Natural killer cell (primary cell): ENCODE data around the gene HAT1. TPM values are rescaled to one million over a fixed set of nuclear protein-coding genes. Genes with fewer than 3 reads are reported as not detected.

Source experiments
- ATAC-seq, 3 donors: fragments of 150-1000 bp in 2 of 3; fragments of 200-7000 bp in 1 of 3; cut with Tn5 transposase; 1 replicate in 1 of 3; 2 replicates in 2 of 3; pipeline ENCODE4 v1.10.0; 2021; ENCODE audit warnings: mild to moderate bottlenecking in 2 of 3, moderate library complexity in 2 of 3
- DNase-seq, 2 donors: peaks; one replicate each; pipeline versions ENCODE4 v3.0.0 to v3.0.0-alpha.2; 2013 to 2021; ENCODE audit warnings: mixed read lengths in 1 of 2
- H3K27ac ChIP-seq: one replicate; pipeline ENCODE4 v1.5.1; 2013; ENCODE audit warnings: mild to moderate bottlenecking, low read length
- H3K27me3 ChIP-seq: one replicate; pipeline ENCODE4 v1.6.1; 2013; ENCODE audit warnings: low read length; ENCODE audit not compliant: control insufficient read depth, insufficient read depth
- H3K36me3 ChIP-seq: one replicate; pipeline ENCODE4 v1.6.1; 2013; ENCODE audit warnings: low read length; ENCODE audit not compliant: control insufficient read depth, insufficient read depth
- H3K4me1 ChIP-seq: one replicate; pipeline ENCODE4 v1.6.1; 2013; ENCODE audit warnings: low read length; ENCODE audit not compliant: control insufficient read depth, insufficient read depth
- H3K4me3 ChIP-seq: one replicate; pipeline ENCODE4 v1.5.1; 2013; ENCODE audit warnings: low read length
- H3K9me3 ChIP-seq: one replicate; pipeline ENCODE4 v1.6.1; 2013; ENCODE audit warnings: low read length; ENCODE audit not compliant: control insufficient read depth, insufficient read depth
- H3K27ac Mint-ChIP-seq, 2 donors: one replicate each; pipeline ENCODE4 v1.8.0; 2022; ENCODE audit warnings: mild to moderate bottlenecking in 2 of 2, mixed read lengths in 2 of 2, moderate library complexity in 1 of 2
- H3K27me3 Mint-ChIP-seq, 2 donors: one replicate each; pipeline ENCODE4 v1.8.0; 2022; ENCODE audit warnings: low read depth in 2 of 2, mixed read lengths in 2 of 2
- H3K36me3 Mint-ChIP-seq: one replicate; pipeline ENCODE4 v1.8.0; 2022; ENCODE audit warnings: mixed read lengths
- H3K4me1 Mint-ChIP-seq, 2 donors: one replicate each; pipeline ENCODE4 v1.8.0; 2022; ENCODE audit warnings: mixed read lengths in 2 of 2
- H3K4me3 Mint-ChIP-seq: one replicate; pipeline ENCODE4 v1.8.0; 2022; ENCODE audit warnings: mild to moderate bottlenecking, moderate library complexity, mixed read lengths
- H3K9me3 Mint-ChIP-seq, 2 donors: one replicate each; pipeline ENCODE4 v1.8.0; 2022; ENCODE audit warnings: mixed read lengths in 2 of 2
- WGBS: methylation state at CpG from one replicate; pipeline ENCODE4 v1.1.7; 2013; ENCODE audit warnings: missing lambda C conversion rate; ENCODE audit not compliant: insufficient coverage; 5-methylcytosine and 5-hydroxymethylcytosine counted together
- intact Hi-C: fragments of 100-400 bp; cut with micrococcal nuclease; formaldehyde crosslinking; loops from one replicate; pipeline ENCODE4 v1.14.2; 2022
- total RNA-seq, 4 donors: library from RNA; stranded (reverse); fragments of 120-200 nt in 1 of 4; gene quantifications; one replicate each; pipeline versions ENCODE4 v1.2.3 to v1.2.4, GENCODE V29; 2013 to 2022
- TF ChIP-seq, protein P1 (sequence below): fragments of 200-600 bp; IDR thresholded peaks from one replicate; pipeline ENCODE4 v1.8.0; 2022; ENCODE audit warnings: antibody characterized with exemption

Gene HAT1
- total RNA-seq, 3 donors from 2014 or later (not counting 1 experiment from before 2014, with no cell fraction given), result 29.7 to 32.7 (median 32.2) TPM

DNA sequence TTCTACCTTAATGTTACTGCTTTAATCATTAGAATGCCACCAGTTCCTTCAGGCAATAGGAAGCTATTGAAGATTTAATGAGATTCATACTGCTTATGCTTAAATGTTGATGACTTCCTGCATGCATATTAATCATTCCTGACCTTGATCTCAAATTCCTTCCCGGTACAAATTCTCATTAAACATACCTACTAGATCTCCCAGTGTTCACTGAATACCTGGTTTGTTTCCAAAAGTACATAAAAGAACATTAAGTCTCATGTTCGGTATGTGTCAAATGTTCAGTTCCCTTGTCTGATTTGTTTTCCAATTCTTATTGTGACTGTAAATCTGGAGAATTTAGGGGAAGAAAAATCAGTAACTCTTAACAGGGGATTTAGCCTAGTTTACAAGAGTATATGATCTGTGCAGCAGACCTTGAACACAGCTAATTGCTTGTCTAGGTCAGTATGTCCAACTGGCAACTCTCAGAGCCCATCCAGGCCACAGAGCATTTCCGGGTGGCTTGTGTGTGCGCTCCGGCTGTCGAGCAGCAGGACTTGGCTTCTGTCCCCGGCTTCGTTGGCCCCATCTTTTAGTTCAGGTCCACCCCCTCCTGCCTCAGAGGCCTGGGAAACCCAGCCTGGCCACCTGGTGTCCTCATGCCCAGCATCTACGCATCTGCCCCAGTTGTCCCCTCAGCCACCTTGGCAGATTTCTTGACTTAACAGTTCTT, 90.6 kb downstream of the HAT1 start:
- Histone ChIP-seq H3K27me3 (no peaks in the 10 kb centered on the region), H3K4me3 (no peak overlapping the region), H3K9me3 (no peaks in the 10 kb centered on the region), H3K4me1 (peaks cover 14% of the 10 kb centered on the region), H3K27ac (no peak overlapping the region), H3K36me3 (no peaks in the 10 kb centered on the region)
- peak overlapping the region; percentile 71 for H3K4me3 Mint-ChIP-seq
- 93% methylated on average over 9 of the region's 9 CpGs for WGBS
- intact Hi-C loops, result no loop called here
- TF ChIP-seq, protein P1, sequence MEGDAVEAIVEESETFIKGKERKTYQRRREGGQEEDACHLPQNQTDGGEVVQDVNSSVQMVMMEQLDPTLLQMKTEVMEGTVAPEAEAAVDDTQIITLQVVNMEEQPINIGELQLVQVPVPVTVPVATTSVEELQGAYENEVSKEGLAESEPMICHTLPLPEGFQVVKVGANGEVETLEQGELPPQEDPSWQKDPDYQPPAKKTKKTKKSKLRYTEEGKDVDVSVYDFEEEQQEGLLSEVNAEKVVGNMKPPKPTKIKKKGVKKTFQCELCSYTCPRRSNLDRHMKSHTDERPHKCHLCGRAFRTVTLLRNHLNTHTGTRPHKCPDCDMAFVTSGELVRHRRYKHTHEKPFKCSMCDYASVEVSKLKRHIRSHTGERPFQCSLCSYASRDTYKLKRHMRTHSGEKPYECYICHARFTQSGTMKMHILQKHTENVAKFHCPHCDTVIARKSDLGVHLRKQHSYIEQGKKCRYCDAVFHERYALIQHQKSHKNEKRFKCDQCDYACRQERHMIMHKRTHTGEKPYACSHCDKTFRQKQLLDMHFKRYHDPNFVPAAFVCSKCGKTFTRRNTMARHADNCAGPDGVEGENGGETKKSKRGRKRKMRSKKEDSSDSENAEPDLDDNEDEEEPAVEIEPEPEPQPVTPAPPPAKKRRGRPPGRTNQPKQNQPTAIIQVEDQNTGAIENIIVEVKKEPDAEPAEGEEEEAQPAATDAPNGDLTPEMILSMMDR, result no peak
- H3K27me3 Mint-ChIP-seq, result no peaks in the 10 kb centered on the region
- H3K4me1 Mint-ChIP-seq, result peaks cover 26 to 33% of the 10 kb centered on the region in 2 donors
- H3K9me3 Mint-ChIP-seq, result no peaks in the 10 kb centered on the region
- no peaks in the 10 kb centered on the region for H3K36me3 Mint-ChIP-seq
- DNase-seq (no peak), ATAC-seq (no peak)
- peak overlapping the region in 1 of 2 donors; percentile 68 for H3K27ac Mint-ChIP-seq

DNA sequence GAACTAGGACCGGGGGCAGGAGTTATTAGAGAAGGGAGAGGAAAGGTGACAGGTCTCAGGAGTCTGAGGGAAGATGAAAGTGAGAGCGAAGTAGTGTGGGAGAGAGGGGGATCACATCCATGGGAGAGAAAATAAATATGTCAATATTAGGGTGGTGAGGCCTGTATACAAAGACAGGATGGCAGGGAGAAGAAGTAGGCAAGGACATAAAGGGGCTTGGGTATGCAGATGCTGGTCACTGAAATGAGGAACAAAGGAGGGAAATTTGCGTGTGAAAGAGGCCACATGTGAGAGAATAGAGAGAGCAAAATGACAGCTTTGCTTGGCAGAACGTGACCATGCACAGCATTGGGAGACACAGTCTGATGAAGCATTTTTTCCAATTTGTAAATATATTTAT, 91.1 kb downstream of the HAT1 start:
- no peaks in the 10 kb centered on the region for H3K36me3 Mint-ChIP-seq
- 78% methylated on average over 3 of the region's 4 CpGs for WGBS
- no peaks in the 10 kb centered on the region for H3K27me3 Mint-ChIP-seq
- Histone ChIP-seq H3K4me1 (peaks cover 14% of the 10 kb centered on the region), H3K27ac (no peak overlapping the region), H3K36me3 (no peaks in the 10 kb centered on the region), H3K4me3 (no peak overlapping the region), H3K27me3 (no peaks in the 10 kb centered on the region), H3K9me3 (no peaks in the 10 kb centered on the region)
- peaks cover 26 to 33% of the 10 kb centered on the region in 2 donors for H3K4me1 Mint-ChIP-seq
- ATAC-seq (no peak), DNase-seq (no peak)
- no peaks in the 10 kb centered on the region for H3K9me3 Mint-ChIP-seq
- no peak overlapping the region for H3K27ac Mint-ChIP-seq
- TF ChIP-seq, protein P1, result no peak
- intact Hi-C loops, result no loop called here
- no peak overlapping the region for H3K4me3 Mint-ChIP-seq

DNA sequence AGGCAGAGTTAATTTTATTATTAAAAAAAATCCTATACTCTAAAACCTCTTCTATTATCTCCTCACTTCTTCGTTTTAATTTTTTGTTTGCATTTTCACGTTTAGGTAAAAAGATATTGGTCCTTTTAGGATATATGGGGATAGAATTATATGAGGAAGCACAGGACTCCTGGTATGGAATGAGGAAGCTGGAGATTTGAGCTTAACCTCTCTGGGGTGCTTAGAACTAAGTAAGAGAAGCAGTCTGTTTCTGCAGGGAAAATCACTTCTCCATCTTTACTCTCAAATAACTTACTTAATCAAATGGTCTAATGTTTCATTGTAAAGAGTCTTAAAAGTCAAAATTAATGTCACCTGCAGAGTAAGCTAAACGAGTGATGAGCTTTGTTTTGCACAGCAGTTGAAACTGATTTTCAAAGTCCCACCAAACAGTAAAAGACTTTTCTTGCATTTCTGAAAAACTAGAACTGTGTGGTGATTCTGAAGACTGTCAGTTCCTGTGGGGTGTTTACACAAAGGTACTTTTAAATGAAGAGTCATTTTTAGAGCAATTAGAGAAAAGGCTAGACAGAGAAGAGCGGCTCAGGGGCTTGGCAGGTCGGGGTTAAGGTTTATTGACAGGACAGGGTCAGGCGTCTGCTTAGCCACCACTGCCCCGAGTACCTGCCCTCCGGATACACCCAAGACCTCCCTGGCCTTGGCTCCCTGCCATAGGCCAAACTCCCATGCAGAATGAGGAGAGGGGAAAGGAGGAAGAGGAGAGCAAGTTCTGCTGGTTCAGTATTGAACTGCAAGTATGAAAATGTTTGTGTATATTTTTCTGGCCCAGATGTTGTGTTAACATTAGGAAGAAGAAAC, 99.0 kb downstream of the HAT1 start:
- ATAC-seq (no peak), DNase-seq (no peak)
- no peaks in the 10 kb centered on the region for H3K4me1 ChIP-seq
- Mint-ChIP-seq H3K36me3 (no peaks in the 10 kb centered on the region), H3K27me3 (no peaks in the 10 kb centered on the region), H3K27ac (no peak overlapping the region), H3K4me1 (peaks cover 0 to 6% of the 10 kb centered on the region in 2 donors), H3K9me3 (no peaks in the 10 kb centered on the region), H3K4me3 (no peak overlapping the region)
- no peak overlapping the region for H3K27ac ChIP-seq
- H3K27me3 ChIP-seq, result no peaks in the 10 kb centered on the region
- WGBS, result 79% methylated on average over 6 of the region's 8 CpGs
- no peaks in the 10 kb centered on the region for H3K9me3 ChIP-seq
- intact Hi-C loops, result no loop called here
- no peak overlapping the region for H3K4me3 ChIP-seq
- TF ChIP-seq, protein P1, result no peak
- no peaks in the 10 kb centered on the region for H3K36me3 ChIP-seq
